Lower leg skin (tissue), 4 donors: ENCODE measurements around the gene AMN. TPM values are rescaled to one million over a fixed set of nuclear protein-coding genes. Genes with fewer than 3 reads are reported as not detected.

Source experiments
- DNase-seq, 2 donors: peaks; one replicate each; pipeline ENCODE4 v3.0.0-alpha.2; 2019; ENCODE audit warnings: low spot score in 2 of 2
- H3K4me3 ChIP-seq: fragments of 200-600 bp; sonication (generic); 2 replicates; pipeline ENCODE4 v1.5.1; 2017; ENCODE audit warnings: mild to moderate bottlenecking, low read depth; ENCODE audit not compliant: poor library complexity, severe bottlenecking
- CTCF ChIP-seq, 3 donors: fragments of 450-650 bp; IDR thresholded peaks; one replicate each; pipeline ENCODE4 v1.5.1; 2016; ENCODE audit warnings: antibody characterized with exemption in 3 of 3, mild to moderate bottlenecking in 3 of 3, moderate library complexity in 2 of 3
- POLR2A ChIP-seq, 2 donors: fragments of 450-650 bp; IDR thresholded peaks; one replicate each; pipeline ENCODE4 v1.6.1; 2016 to 2017; ENCODE audit warnings: antibody characterized with exemption in 2 of 2, mild to moderate bottlenecking in 1 of 2, moderate library complexity in 1 of 2
- WGBS, 2 donors: methylation state at CpG; one replicate each; pipeline ENCODE4 v1.1.5; 2018; 5-methylcytosine and 5-hydroxymethylcytosine counted together
- intact Hi-C: fragments of 100-400 bp; cut with DNase I; formaldehyde crosslinking; loops from one replicate; pipeline ENCODE4 v1.15.0; 2023; ENCODE audit warnings: low total_unique reads
- total RNA-seq, 4 donors: library from RNA; depleted of rRNA; stranded (reverse); fragments of >200 nt; gene quantifications; one replicate each; pipeline ENCODE4 v1.1.0, GENCODE V29; 2016

AMN gene
- total RNA-seq, 4 donors from 2014 or later: 21.5 to 29.1 (median 24.1) TPM

DNA sequence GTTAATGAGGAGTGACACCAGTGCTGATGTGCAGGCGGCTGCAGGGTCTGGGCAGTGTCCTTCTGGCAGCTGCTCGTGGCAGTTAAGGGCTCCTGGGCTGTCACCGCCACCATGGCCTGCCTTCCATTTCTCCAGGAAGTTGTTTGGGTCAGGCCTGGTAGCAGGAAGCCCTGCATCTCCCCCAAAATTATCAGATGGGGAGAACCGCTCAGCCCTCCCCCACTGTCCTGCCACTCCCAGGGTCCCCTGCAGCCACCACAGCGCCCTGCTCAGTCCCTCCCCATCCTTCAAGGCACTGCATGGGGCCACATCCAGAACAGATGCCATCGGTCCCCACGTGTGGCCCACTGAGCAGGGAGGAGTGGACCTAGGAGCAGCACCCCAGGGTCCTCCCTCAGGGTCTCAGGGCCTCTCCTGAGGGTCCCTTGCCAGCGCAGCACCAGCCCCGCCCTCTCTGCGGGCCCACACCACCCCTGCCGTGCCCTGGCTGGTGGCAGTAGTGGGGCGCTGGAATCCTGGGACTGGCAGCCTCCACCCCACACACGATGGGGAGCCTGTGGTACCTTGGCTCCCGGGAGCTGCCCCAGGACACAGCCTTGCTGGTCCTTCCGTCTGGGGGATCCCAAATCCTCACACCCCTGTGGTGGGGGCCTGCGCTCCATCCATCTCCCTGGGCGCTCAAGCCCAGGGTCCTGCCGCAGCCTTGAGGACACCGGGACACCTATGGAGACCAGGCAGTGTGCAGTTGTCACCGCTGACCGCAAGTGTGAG is 10.3 kb upstream of the AMN start:
- no peak for DNase-seq
- no peak overlapping the region for H3K4me3 ChIP-seq
- no peak for TF ChIP-seq POLR2A (IDR thresholded peaks at IDR 0.05)
- no peak for TF ChIP-seq CTCF (IDR thresholded peaks at IDR 0.05)
- WGBS, 2 donors: 92 to 95% methylated on average over 19 of the region's 21 CpGs
- intact Hi-C loops: loop anchor here (10.0 kb wide), 1 partner anchor 297 kb away; no protein-coding TSS in a partner anchor

DNA sequence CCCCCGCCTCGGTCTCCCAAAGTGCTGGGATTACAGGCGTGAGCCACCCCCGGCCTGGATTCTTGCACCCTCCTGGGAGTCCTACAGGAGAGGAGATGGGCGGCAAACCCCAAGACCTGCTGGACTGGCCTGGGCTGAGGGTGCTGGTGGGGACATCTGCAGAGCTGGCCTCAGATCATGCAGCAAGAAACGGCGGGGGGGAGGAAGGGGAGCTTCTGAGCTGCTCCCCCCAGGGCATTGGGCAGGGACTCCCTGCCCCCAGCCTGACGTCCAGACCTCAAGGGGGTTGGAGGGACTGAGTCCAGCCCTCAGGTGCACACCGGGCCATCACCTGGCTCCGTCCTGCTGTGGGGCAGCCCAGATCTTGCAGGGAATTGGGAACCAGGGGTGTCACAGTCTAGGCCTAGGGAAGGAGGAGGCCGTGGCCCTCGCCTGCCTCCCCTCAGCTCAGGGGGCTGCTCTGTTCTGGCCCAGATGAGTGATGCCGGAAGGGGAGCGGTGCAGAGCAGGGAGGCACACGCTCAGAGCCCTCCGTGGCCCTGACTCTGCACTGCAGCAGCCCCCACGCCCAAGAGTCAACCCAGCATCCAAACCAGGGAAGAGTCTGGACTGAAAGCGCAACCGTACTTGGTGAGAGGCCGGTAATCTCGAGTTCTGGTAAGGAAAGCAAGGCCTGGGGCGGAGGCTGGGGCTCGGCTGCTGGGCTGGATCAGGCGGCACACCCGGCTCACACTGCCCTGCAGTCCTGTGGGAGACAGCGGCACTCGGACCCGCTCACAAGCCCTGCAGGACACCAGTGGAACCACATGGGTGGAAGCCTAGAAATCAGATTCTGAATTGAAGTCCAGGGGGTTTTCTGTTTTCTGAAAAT is 8.9 kb upstream of the AMN start:
- no peak overlapping the region for H3K4me3 ChIP-seq
- TF ChIP-seq CTCF (IDR thresholded peaks at IDR 0.05): no peak
- TF ChIP-seq POLR2A (IDR thresholded peaks at IDR 0.05): no peak
- DNase-seq: no peak
- intact Hi-C loops: loop anchor here (10.0 kb wide), 1 partner anchor 299 kb away; no protein-coding TSS in a partner anchor
- 86% methylated on average over 23 to 28 of the region's 28 CpGs for WGBS, 2 donors

DNA sequence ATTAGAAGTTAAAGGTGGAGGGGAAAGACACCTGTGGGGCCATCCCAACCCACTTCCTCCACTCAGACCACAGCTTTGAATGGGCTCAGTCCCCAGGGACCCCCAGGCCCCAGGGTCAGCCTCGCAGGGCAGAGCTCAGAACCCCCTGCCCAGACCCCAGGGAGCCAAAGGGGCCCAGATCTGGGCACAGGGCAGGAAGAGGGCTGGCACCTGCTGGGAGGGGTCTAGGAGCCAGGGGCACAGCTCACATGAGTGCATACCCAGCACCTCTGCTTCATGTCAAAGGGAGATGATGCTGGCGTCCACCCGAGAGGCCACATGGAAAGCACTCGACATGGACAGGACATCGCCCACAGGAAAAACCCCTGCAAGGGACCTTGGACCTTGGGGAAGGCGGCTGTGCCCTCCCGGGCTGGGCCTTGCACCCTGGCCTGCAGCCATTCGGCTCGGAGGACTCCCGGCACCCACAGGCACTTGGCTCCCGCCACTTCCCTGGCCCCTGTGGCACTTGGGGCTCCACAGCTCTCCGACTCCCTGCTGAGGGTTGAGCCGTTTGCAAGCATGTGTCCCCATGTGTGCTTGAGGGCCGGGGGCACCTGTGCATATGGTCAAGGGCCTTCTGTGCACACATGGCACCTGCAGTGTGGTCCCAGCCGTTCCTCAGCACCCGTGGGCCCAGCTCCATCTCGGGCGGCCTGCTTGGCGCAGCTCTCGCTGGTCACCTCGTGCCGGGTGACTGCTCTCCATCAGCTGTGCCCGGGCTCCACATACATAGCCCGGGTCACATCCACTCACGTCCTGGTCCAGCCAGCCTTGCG is 7.8 kb upstream of the AMN start:
- 78 to 82% methylated on average over 15 to 26 of the region's 26 CpGs for WGBS, 2 donors
- intact Hi-C loops: loop anchor here (10.0 kb wide), 1 partner anchor 300 kb away; no protein-coding TSS in a partner anchor
- peak in 1 of 2 donors; percentile 82 for DNase-seq
- H3K4me3 ChIP-seq: no peak overlapping the region
- TF ChIP-seq POLR2A (IDR thresholded peaks at IDR 0.05): no peak
- no peak for TF ChIP-seq CTCF (IDR thresholded peaks at IDR 0.05)

DNA sequence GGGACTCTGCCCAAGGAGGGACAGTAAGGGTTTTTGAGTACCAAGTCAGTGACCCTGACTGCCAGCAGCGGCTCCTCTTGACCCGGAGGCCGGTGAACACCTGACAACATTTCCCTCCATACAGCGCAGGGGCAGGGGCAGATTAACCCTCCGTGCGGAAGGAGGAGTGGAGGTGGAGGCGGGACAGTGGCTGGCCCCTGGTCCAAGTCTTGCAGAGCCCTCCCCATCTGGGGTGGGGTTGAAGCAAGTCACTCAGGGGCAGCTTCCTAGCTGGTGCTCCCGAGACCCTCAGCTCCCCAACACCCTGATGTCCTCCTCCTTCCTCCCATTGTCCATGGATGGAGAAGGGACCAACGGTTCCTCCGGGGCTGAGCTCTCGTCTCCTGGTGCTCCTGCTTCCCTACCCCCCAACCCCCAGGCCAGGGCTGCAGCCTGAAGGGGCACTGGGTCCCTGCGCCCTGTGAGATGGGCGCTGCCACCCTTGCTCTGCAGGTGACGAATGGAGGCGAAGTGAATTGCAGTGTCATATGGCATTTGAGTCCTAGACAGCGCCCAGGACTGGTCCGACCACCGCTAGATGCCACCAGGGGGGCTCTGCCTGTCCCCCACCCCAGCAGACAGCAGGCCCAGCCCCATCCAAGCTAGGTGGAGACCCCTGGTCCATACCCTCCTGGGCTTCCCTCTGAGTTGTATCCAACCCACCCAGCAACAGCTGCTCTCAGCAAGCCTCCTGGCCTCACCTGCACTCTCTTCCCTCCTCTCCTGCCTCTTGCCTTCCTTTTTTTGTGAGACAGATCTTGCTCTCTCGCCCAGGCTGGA is 7.0 kb upstream of the AMN start:
- intact Hi-C loops: loop anchor here (10.0 kb wide), 1 partner anchor 301 kb away; no protein-coding TSS in a partner anchor
- no peak for DNase-seq
- H3K4me3 ChIP-seq: no peak overlapping the region
- TF ChIP-seq CTCF (IDR thresholded peaks at IDR 0.05) (no peak), POLR2A (IDR thresholded peaks at IDR 0.05) (no peak)
- WGBS, 2 donors: 74 to 83% methylated on average over 19 of the region's 19 CpGs
